Activated T-cell treated with anti-CD3 and anti-CD28 coated beads, Interleukin-2, amount 50 U/mL, for 1 hour (primary cell): Measurements from ENCODE around the gene GPAT2.
A peak's percentile ranks its signal among the peaks of the same experiment; 100 is the strongest.
"Not testable (repeated sequence)": the region's sequence is repeated elsewhere in the genome, so short reads cannot be mapped to it uniquely, and the experiment has no call there.

Experiments used
- DNase-seq: peaks from one replicate; pipeline ENCODE4 v3.0.0-alpha.2; 2020

GPAT2 gene

DNA sequence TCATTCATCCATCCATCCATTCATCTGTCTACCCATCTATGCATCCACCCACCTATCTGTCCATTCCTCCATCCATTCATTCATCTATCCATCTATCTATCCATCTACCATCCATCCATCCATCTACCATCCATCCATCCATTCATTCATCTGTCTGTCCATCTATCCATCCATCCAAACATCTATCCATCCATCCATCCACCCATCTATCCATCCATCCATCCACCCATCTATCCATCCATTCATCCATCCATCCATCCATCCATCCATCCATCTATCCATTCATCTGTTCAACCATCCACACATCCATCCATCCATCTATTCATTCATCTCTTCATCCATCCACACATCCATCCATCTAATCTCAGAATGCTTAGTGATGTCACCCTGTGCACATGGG, 30.0 kb upstream of the GPAT2 start:
- DNase-seq, result not testable (repeated sequence)

DNA sequence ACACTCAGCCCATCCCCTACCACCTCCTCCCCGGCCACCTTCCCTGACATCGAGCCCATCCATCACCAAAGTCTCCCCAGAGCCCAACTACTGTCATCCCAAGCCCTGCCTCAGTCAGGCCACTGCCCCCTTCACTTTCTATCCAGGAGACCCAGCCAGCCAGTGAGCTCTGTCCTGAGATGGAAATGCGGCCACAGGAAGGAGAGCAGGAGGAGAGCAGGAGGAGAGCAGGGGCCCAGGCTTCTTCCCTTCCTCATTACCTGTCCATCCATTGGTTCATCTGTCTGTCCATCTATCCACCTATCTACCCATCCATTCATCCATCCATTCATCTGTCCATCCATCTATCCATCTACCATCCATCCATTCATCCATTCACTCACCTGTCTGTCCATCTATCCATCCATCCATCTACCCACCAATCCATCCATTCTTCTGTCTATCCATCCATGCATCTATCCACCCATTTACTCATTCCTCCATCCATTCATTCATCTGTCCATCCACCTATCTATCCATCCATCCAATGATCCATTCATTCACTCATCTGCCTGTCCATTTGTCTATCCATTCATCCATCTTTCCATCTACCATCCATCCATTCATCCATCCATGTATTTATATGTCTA, 29.4 kb upstream of the GPAT2 start:
- DNase-seq, result not testable (repeated sequence)

DNA sequence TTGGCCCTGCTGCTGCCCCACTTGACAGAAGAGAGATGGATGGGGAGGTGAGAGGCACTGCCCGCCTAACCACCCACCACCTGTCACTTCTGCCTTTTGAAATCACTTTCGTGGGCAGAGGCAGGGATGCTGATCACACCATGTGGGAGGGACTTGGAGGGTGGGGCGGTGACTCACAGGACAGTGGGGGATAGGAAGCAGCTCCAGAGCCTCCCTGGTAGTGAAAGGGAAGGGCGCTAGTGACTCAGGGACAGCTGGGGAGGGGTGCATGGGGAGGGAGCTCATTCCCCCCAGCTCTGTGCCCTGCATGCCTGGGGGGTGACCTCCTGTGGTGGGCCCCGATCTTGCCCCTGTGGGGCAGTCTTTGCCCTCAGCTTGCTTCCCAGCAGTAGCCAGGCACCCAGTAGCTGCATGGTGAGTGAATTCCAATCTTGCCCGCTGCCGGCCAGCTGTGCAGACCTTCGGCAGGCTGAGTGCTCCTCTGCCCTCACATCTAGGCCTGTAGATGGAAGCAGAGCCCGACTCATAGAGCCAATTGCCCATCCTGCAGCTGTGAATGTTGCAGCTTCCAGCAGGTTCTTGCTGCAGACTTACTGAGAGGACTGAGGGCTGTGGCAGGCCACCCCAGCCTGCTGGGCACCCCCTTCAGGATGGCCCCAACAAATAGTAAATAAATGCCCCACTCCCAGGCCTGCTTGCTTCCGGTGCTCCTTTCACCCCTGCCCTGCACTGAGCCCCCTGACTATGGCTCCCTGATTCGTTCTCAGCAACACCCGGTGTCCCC, 28.6 kb upstream of the GPAT2 start:
- peak; percentile 12 for DNase-seq

DNA sequence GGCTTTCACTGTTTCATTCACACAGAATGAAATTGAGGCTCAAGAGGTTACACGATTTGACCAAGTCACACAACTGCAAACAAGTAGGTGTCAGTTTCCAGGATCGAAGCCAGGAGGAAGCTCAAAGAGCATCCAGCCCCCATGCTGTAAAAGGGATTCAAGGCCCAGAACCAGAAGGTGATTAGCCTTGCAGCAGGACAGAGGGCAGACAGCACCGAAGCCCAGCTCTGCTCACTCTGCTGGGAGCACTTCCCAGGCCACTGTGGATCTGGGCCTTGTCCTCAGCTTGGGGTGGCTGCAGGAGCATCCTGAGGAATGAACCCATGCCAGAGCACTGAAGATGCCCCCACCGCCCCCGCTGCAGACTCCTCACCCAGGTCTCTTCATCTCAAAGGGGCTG, 27.8 kb upstream of the GPAT2 start:
- not testable (repeated sequence) for DNase-seq

DNA sequence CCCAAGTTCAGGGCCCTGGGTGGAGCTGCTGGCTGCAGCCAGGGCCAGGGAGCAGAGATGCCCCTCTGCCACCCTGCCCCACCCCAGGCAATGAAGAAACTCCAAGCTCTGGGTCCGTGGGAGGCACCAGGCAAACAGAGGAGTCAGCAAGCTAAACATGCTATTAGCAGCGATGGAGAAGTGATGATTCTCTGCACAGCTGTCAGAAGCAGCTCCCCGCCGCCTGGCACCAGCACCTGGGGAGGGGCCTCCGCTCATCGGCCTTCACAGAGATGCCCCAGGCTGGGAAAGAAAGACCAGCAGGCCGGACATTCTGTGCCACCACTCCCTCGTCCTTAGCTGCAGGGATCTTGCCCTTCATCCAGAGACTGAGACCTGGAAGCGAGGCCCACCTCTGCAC, 27.2 kb upstream of the GPAT2 start:
- not testable (repeated sequence) for DNase-seq

DNA sequence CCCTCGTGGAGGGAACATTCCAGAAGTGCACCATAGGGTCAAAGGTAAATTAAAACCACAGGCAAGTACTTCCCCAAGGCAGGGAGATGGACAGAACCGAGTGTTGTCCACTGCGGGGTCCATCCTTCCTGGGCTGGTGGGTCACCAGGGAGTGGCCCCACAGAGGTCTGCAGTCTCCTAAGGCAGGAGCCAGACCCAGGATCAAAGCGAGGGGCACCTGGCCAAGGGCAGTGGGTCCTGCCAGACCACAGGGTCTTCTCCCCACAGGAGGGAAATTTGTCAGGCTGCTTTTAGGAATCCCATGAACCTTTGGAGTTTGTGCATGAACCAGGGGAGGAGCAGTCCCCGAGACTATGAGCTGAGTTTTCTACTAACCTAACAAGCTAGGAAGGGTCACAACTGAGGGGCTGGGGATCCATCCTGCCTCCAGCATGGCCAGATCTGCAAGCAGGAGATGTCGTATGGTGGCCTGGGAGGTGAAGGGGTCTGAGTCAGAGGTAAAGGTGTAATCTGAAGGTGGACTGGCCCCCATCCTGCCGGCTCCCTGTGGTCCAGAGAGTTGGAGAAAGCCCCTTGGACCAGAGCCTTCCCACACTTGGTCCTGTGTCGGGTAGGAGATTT, 26.6 kb upstream of the GPAT2 start:
- DNase-seq, result peak; percentile 9

DNA sequence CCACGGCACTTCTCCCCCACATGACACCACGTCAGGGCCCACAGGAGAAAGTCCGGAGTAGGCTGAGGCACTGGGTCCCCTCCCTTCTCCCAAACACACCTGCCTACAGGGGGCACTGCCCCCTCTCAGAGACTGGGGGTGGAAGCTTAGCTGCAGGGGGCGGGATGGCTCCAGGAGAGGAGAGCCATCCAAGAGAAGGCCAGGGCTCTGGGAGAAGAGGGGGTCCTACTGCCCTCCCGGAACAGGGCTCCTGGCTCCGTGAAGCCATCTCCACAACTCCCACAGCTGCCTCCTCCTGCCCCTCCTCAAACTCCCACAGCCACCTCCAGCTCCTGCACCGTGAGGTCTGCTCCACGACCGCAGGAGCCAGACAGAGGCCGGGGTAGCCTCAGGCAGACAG, 25.6 kb upstream of the GPAT2 start:
- peak; percentile 10 for DNase-seq

DNA sequence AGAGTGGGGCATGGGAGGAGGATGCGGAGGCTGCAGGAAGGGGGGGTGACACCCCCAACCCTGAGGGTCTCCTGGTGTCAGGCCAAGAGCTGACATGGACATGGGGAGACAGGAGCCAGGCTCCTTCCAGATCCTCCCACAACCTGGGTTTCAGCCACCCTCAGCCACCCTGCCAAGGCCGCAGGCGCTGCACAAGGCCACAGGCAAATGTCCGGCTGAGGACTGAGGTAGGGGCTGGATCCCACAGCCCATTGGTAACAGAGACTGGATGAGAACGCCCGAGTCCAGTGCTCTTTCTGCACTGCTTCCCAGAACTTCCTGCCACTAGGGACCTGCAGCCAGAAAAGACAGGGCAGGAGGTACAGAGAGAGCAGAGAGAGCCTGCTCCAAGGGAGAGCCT, 24.7 kb upstream of the GPAT2 start:
- DNase-seq, result not testable (repeated sequence)

DNA sequence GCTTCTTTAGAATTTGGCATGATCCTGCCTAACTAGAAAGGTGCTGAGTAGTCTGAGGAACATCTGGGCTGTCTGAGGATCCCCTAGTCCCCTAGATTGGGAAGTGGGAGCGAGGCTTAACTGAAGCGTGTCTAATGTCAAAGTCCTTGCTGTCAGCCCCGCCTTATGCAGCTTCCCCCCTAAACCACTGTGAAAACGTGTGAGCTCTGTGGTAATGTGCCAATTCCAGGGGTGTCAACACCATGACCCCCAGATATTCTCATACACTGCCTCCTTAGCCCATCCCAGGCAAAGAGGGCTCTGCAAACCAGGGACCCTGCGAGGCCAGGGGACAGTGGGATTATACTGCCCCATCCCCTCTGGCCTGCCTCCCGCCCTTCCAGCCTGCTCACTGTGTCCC, 21.1 kb upstream of the GPAT2 start:
- DNase-seq, result not testable (repeated sequence)

DNA sequence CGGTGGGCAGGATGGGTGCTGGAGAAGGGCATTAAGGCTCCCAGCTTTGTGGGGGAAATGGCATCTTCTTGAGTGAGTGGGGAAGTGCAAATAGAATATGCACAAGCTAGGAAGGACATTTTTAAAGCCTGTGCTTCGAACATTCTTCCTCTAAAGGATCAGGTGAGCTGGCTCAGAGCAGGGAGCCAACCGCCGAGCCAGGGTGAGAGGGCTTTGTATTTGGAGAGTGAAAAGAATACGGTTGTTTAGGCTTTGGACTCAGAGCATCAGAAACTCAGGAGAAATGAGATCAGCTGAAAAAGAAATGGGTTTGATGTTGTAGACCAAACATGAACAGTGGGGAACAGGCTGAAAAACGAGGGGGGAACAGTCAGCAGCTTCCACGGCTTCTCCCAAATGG, 19.8 kb upstream of the GPAT2 start:
- DNase-seq, result not testable (repeated sequence)

DNA sequence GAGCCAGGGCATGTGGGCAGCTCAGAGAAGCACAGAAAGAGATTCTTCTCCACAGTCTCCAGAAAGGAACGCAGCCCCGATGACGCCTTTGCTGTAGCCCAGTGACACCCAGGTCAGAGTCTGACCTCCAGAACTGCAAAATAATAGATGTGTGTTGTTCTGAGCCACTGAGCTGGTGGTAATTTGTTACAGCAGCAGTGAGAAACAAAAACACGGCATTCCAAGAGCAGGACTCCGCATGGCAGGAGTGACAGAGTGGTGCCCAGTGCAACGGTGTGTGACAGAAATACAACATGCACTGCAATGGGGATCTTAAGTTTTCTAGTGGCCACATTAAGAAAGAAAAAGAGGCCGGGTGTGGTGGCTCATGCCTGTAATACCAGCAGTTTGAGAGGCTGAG, 18.7 kb upstream of the GPAT2 start:
- not testable (repeated sequence) for DNase-seq

DNA sequence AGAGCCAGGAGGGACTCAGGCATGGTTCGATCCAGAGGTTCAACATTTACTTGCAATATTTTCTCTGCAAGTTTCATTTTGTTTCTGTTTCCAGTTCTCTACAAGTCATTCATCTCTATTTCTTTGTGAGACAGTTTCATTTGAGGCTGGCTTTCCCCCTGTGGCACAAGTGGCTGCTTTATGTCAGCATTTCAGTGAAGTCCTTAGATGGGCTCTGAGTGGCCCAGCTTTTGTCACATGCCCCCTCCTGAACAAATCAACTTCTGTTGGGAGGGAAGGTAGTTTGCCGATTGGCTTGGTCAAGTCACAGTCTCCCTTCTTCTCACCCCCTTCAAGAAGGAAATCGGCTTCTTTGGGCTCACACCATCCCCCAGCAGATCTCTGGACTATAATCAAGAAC, 17.9 kb upstream of the GPAT2 start:
- not testable (repeated sequence) for DNase-seq

DNA sequence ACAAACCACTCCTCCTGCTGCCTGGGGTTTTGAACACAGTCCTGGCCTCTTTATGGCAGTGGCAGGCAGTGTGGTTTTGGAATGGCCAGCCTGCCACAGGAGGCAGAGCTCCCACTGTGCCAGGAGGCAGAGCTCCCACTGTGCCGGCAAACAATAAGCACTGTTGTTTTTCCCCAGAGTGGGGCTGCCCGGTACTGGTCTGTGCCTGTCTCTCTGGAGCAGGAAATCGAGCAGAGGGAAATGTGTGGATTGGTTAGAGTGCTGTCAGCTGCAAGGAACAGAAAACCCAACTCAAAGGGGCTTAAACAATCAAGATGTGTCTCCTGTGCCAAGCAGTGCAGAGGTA, 15.2 kb upstream of the GPAT2 start:
- not testable (repeated sequence) for DNase-seq

DNA sequence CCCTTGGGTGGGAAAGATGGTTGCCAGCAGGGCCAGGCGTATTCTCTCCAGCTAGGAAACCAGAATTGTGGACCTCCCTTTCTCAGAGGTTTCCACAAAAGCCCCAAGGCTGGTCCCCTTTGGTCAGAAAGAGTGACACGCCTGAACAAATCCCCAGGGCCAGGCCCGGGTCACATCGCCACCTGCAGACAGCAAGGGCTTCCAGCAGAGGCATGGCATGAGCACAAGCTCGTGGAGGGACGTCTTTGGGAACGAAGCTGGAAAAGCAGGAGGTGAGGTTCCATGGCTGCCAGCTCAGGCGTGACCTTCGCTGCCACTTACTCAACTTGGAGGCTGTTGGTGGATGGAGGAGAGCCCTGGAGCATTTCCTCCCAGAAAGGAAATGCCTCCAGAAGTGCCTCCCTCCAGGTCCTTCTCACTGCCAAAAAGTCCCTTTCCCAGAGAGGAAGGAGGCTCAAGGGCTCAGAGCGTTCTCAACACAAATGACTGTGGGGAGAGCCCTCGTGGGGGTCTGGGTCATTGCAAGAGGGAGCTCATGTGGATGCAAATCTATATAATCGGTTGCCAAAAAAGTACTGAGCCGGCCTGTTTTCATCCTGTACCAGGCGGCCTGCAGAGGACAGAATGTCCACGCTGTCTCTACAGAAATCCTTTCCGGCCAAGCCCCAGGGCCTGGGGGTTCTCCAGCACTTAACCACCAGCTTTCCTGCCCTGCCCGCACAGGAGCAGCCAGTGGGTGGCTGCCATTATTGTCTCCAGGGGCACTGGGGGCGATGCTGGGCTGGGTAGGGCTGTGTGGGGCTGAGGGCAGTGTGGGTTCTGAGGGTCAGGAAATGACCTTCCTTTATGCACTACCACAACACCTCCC, 14.6 kb upstream of the GPAT2 start:
- not testable (repeated sequence) for DNase-seq

DNA sequence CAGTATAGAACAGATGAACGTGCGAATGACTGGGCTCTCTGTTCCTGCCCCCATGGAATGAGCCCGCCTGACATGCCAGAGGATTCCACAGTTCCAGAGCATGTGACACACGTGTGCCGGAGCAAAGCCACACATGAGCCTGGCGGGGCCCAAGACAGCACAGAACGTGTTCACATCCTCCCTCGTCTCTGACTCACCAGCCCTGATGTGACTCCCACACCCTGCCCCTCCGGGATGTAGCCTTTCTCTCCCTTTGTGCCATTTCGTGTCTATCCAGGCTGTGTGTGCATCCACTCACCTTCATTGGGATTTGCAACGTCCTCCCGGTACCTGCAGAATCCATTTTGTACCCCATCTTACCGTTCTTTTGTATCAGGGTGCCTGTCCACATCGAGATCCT, 838 bp upstream of the GPAT2 start:
- DNase-seq, result not testable (repeated sequence)

DNA sequence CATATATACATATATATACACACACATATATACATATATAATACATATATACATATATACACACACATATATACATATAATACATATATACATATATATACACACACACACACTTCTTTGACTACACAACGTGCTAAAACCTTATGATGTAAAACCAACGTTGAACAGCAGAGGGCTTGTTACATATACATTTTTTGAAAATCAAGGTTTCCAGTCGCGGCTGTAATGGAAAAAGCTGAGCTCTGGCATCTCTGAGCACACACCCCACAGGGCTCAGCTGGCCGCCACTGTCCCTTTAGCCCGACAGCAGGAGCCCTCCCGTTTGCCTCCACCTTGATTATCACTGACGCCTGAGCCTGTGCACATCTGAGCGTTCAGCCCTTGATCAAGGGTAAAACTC, 719 bp downstream of the GPAT2 start:
- not testable (repeated sequence) for DNase-seq

DNA sequence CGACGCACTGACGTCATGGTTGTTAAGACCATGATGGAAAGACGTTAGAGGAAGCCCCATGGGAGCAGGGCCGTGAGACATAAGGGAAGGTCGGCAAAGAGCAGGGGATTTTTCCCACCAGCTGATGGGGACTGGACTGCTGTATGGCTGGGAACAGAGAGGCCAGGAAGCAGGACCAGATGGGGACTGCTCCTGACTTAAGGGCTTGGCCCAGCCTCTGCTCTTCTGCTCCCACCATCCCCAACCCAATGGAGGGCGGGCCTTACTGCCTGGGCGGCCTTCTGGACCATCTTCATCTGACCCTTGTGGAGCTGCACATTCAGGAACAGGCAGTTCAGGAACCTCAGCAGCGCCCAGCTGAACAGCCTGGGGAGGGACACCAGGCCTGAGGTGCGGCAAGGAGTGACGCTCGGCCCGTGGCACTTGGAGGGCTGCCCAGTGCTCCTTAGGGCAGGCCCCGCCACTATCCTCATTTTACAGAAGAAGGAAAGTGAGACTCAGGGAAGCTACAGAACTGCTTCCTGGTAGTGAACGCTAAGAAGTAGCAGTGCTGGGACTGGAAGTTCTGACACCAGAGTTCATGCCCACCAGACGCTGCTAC, 6.9 kb downstream of the GPAT2 start:
- DNase-seq, result not testable (repeated sequence)

DNA sequence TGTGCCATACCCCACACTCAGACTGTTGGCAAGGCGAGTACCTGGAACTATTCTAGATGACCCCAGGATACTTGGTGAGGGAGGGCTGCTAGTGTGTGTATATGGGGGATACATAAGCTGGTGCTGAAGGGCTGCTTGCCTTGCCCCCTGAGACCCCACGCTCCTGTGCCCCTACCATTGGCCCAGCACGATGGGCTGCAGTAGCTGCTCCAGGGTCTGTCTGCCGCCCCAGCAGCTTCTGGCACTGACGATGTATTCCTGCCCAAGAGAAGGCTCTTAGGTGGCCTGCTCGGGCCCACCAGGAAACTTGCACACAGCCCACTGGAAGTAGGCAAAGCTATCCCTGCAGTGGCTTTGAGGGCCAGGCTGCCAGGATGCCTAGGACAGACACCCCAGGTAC, 9.0 kb downstream of the GPAT2 start:
- DNase-seq, result not testable (repeated sequence)

DNA sequence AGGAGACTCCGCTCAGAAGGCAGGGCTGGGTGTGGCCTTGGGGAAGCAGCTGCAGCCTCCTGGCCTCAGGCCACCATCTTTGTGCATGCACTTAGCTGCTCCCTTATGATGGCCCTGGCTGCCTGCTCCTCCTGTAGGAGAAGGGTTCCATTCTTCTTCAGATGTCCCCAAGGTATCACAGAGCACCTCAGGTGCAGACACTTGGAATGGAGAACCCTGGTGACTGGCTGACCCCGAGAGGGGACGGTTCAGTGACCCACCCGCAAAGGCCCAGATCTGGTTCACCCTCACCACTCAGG, 9.6 kb downstream of the GPAT2 start:
- no peak for DNase-seq

DNA sequence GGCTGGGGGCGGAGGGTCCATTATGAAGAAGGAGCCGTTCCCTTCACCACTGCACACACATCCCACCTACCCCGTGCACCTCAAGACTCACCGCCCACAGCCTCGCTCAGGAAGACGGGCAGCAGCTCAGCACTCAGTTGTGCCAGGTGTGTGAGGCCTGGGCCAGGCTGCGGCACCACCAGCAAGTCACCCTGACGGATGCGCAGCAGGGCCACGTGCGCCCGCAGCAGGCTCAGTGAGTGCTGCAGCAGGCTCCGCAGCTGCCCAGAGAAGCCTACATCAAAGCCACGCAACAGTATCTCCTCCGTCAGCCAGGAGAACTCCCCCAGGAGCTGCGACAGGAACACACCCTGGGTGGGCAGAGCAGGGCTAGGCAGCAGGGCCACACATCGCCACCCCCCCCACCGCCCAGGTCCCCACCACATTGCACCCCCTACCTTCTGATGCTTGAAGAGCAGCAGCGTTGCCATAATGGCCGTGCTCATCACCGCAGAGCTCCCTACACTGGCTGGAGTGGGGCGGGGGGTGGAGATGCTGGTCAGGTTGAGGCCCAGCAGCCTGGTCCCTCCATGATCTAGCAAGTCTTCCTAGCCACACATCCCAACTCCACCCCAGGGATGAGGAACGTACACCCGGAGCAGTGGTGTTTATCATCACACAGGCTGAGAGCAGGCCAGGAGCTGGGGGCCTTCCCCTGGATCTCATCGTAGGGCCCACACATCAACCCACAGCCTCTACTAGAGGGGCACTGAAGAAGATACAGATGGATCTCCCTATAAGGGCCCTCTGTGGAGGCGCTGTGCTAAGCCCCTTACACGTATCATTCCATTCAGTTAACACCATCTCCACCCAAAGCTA, 10.2 kb downstream of the GPAT2 start:
- DNase-seq, result no peak

DNA sequence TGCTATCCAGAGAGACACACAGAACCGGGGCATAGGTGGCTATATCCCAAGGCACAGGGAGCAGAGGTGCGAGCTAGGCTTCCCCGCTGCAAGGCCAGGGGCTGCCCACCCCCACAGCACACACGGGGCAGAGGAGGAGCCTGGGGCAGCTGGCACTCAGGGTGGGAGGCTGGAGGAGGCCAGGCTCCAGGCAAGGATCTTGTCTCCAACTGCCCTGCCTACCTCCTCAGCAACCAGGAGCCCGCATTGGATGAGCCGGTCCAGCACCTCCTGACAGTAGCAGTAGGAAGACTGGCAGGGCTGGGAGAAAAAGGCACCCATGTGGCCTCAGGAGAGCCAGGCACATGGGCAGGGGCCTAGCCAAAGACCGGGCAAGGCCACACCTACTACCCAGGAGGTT, 11.0 kb downstream of the GPAT2 start:
- DNase-seq, result not testable (repeated sequence)
